K562 (cell line): Measurements from ENCODE around the gene ZNF610. TPM values are rescaled to one million over a fixed set of nuclear protein-coding genes. Genes with fewer than 3 reads are reported as not detected.

Experiments used
- CREB1 ChIP-seq, 2 experiments: sonication (generic) in 1 of 2; formaldehyde crosslinking in 1 of 2; IDR thresholded peaks; 2 replicates each; pipeline versions ENCODE4 v1.6.1 to v1.8.0; 2012 to 2022; ENCODE audit warnings: inconsistent platforms in 1 of 2, mild to moderate bottlenecking in 1 of 2, missing genetic modification reagents in 1 of 2, moderate library complexity in 1 of 2
- EP300 ChIP-seq: IDR thresholded peaks from 2 replicates; pipeline ENCODE4 v1.6.1; 2012; ENCODE audit warnings: low read length, improper control_type of control experiment
- GABPB1 ChIP-seq: sonication (generic); formaldehyde crosslinking; IDR thresholded peaks from 2 replicates; pipeline ENCODE4 v1.8.0; 2022; ENCODE audit warnings: mild to moderate bottlenecking, missing genetic modification reagents
- HDAC1 ChIP-seq, 2 experiments: fragments of 450-650 bp; IDR thresholded peaks; 2 replicates each; pipeline ENCODE4 v1.6.1; 2016 to 2017; ENCODE audit warnings: inconsistent platforms in 1 of 2, mild to moderate bottlenecking in 1 of 2, moderate library complexity in 1 of 2
- MGA ChIP-seq: fragments of 450-650 bp; IDR thresholded peaks from 2 replicates; pipeline ENCODE4 v1.6.1; 2016; ENCODE audit warnings: mild to moderate bottlenecking, moderate library complexity
- MXI1 ChIP-seq: IDR thresholded peaks from 2 replicates; pipeline ENCODE4 v1.6.1; 2011; ENCODE audit warnings: low read depth, mild to moderate bottlenecking, improper control_type of control experiment, low read length
- NELFE ChIP-seq: IDR thresholded peaks from 2 replicates; pipeline ENCODE4 v1.6.1; 2011; ENCODE audit warnings: mild to moderate bottlenecking; ENCODE audit not compliant: insufficient read depth, insufficient read length
- NR1H2 ChIP-seq: sonication (generic); formaldehyde crosslinking; IDR thresholded peaks from 2 replicates; pipeline ENCODE4 v1.4.0; 2020; ENCODE audit warnings: mild to moderate bottlenecking, missing genetic modification reagents
- RBBP5 ChIP-seq: fragments of 200-600 bp; sonication (generic); IDR thresholded peaks from 2 replicates; pipeline ENCODE4 v1.6.1; 2012; ENCODE audit warnings: borderline replicate concordance, mild to moderate bottlenecking, low read length, control low read depth, inconsistent platforms; ENCODE audit not compliant: insufficient read depth, poor library complexity, severe bottlenecking
- SMAD1 ChIP-seq: fragments of 150-350 bp; IDR thresholded peaks from 2 replicates; pipeline ENCODE4 v1.6.1; 2014; ENCODE audit warnings: low read length, low read depth; ENCODE audit not compliant: partially characterized antibody
- TBP ChIP-seq: optimal IDR thresholded peaks from 2 replicates; pipeline ENCODE3; 2011; ENCODE audit warnings: low read depth, low read length, improper control_type of control experiment
- UBTF ChIP-seq, 2 experiments: IDR thresholded peaks; 2 replicates each; pipeline ENCODE4 v1.6.1; 2012; ENCODE audit warnings: improper control_type of control experiment in 2 of 2, low read depth in 2 of 2, low read length in 2 of 2, borderline replicate concordance in 1 of 2
- polyA plus RNA-seq, 8 experiments: library from polyadenylated mRNA; depleted of rRNA in 4 of 8; stranded (reverse) in 5 of 8; unstranded in 3 of 8; fragments of >200 nt; fragmentation: Nextera tagmentation in 2 of 8; fragmentation: Illumina TruSeq in 1 of 8; extraction: Ambion mirVana in 2 of 8; extraction: Trizol in 1 of 8; gene quantifications; 2 replicates each; pipeline versions ENCODE4 v1.2.1 to v1.2.3, GENCODE V29; 2011 to 2014; ENCODE audit warnings: inconsistent platforms in 1 of 8, missing spikeins in 1 of 8
- total RNA-seq, 7 experiments: library from RNA; depleted of rRNA in 6 of 7; stranded (reverse); fragments of >200 nt in 6 of 7; fragmentation: Illumina TruSeq in 2 of 7; extraction: Trizol in 2 of 7; gene quantifications; 2 replicates each; pipeline versions ENCODE4 v1.2.1 to v1.2.3, GENCODE V29; 2011 to 2021; ENCODE audit warnings: low replicate concordance in 1 of 7

Gene ZNF610
- total and polyA plus RNA-seq, 9 of the 15 experiments (the other 6 are each of a cell fraction or from before 2014, with no cell fraction given): not detected

GRCh38 chr19:52296773-52297600 is 39.1 kb upstream of the ZNF610 start, which contains the start of gene ZNF480 (continued):
- TF ChIP-seq MGA: peak; percentile 30
- 0 out of 4 replicates have a peak, but pooled peaks of 1 of the 2 experiments have one; percentile 11 for TF ChIP-seq UBTF (IDR thresholded peaks at IDR 0.05; ENCODE audit: borderline replicate concordance in 1 of 2, low read depth in 2 of 2, low read length in 2 of 2)
- 0 out of 2 replicates have a peak, but pooled peaks have one; percentile 30 for TF ChIP-seq GABPB1 (CRISPR knock-in tag)
- no peak for TF ChIP-seq NELFE
- no peak for TF ChIP-seq EP300
- peak; percentile 32 for TF ChIP-seq TBP
- 0 out of 2 replicates have a peak, but pooled peaks have one; percentile 9 for TF ChIP-seq MXI1
- no peak for TF ChIP-seq SMAD1
- no peak for TF ChIP-seq NR1H2 (CRISPR knock-in tag)
- peak; percentile 72 for TF ChIP-seq RBBP5
- TF ChIP-seq CREB1 (IDR thresholded peaks at IDR 0.05): 0 out of 2 replicates have a peak, but pooled peaks have one; percentile 17
- TF ChIP-seq CREB1 (CRISPR knock-in tag; IDR thresholded peaks at IDR 0.05): no peak
- TF ChIP-seq HDAC1 (IDR thresholded peaks at IDR 0.05): peak in 1 of 2 experiments; percentile 63; a peak in 2 of 4 replicates
